Measurements from ENCODE around the gene NTHL1.

The NTHL1 gene

GRCh38 chr16:2074071-2074470, 26.4 kb upstream of the NTHL1 start:
- H3K4me3 ChIP-seq (ENCODE audit: low read depth, low read length): no peak overlapping the region
- DNase-seq (ENCODE audit: low read depth): no peak
- TF ChIP-seq CTCF (conservative IDR thresholded peaks at IDR 0.05; ENCODE audit: low read depth, low read length): no peak

GRCh38 chr16:2072926-2073325, 25.3 kb upstream of the NTHL1 start:
- no peak for TF ChIP-seq CTCF (conservative IDR thresholded peaks at IDR 0.05; ENCODE audit: low read depth, low read length)
- no peak overlapping the region for H3K4me3 ChIP-seq (ENCODE audit: low read depth, low read length)
- DNase-seq (ENCODE audit: low read depth): no peak

GRCh38 chr16:2071454-2072202, 24.0 kb upstream of the NTHL1 start:
- TF ChIP-seq CTCF (conservative IDR thresholded peaks at IDR 0.05; ENCODE audit: low read depth, low read length): no peak
- no peak overlapping the region for H3K4me3 ChIP-seq (ENCODE audit: low read depth, low read length)
- DNase-seq (ENCODE audit: low read depth): no peak

GRCh38 chr16:2070576-2071453, 23.2 kb upstream of the NTHL1 start:
- TF ChIP-seq CTCF (conservative IDR thresholded peaks at IDR 0.05; ENCODE audit: low read depth, low read length): no peak
- H3K4me3 ChIP-seq (ENCODE audit: low read depth, low read length): no peak overlapping the region
- DNase-seq (ENCODE audit: low read depth): no peak

GRCh38 chr16:2066139-2066538, 18.5 kb upstream of the NTHL1 start:
- no peak for TF ChIP-seq CTCF (conservative IDR thresholded peaks at IDR 0.05; ENCODE audit: low read depth, low read length)
- no peak overlapping the region for H3K4me3 ChIP-seq (ENCODE audit: low read depth, low read length)
- DNase-seq (ENCODE audit: low read depth): no peak

- H3K4me3 ChIP-seq (ENCODE audit: low read depth, low read length): no peak overlapping the region
- DNase-seq (ENCODE audit: low read depth): no peak
- no peak for TF ChIP-seq CTCF (conservative IDR thresholded peaks at IDR 0.05; ENCODE audit: low read depth, low read length)
Observed at GRCh38 chr16:2064368-2064945, 16.8 kb upstream of the NTHL1 start.

Measured in choroid plexus epithelial cell (primary cell).